HG02981 (cell line): Measurements from ENCODE around the gene DVL1.

Experiments used
- ATAC-seq: cut with Tn5 transposase; IDR thresholded peaks from one replicate; pipeline ENCODE4 v1.9.1; 2021; ENCODE audit warnings: mild to moderate bottlenecking, moderate library complexity; ENCODE audit not compliant: unreplicated experiment

The DVL1 gene

GRCh38 chr1:1356796-1357401 is 7.7 kb upstream of the DVL1 start:
- no peak for ATAC-seq

GRCh38 chr1:1356166-1356795 is 7.1 kb upstream of the DVL1 start:
- ATAC-seq: no peak

- no peak for ATAC-seq
These were observed 6.2 kb upstream of the DVL1 start for GRCh38 chr1:1355416-1355815.

- ATAC-seq: no peak
These were observed 5.3 kb upstream of the DVL1 start for GRCh38 chr1:1354271-1355247.

- ATAC-seq: no peak
These were observed 4.4 kb upstream of the DVL1 start for GRCh38 chr1:1353389-1354151.

- ATAC-seq: no peak
These were observed 3.7 kb upstream of the DVL1 start for GRCh38 chr1:1352786-1353388.

DNA sequence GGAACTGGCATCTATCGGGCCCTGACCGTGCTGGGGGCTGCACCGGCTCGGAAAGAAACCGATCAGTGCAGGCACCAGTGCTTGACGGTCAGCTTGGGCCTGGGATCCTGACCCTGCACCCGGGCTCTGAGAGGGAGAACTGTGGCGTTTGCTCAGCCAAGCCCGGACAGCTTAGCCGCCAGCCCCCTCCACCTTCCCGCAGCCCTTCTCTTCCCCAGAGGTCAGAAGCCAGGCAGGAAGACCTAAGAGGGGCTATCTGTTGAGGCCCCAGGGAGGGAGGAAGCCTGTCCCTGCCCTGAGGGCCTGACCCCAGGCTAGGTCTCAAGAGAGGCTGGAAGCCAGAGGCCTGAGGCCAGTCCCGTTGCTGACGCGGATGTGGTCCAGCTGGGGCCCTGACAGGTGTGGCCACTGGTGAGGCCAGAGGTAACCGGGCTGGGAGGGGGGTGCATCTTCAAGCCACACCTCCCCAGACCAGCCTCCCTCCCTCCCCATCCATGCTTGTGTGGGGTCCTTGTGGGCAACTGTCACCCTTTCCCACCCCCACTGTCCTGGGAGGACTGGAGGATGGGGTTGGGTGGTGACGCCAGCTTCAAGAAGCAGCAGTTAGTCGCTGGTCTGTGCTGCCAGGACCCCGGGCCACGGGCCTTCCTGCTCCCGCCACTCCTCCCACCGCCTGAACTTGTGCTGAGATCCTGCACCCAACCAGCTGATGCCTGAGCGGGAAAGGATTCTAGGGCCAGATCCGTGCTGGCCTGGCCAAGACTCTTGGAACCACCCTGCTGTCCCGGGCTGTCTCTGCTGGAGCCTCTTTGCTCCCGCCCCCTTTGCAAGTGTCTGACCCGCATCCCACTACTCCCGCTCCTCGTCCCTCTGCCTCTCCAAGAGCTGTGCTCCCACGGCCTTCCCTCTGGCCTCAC is 2.6 kb upstream of the DVL1 start:
- no peak for ATAC-seq

DNA sequence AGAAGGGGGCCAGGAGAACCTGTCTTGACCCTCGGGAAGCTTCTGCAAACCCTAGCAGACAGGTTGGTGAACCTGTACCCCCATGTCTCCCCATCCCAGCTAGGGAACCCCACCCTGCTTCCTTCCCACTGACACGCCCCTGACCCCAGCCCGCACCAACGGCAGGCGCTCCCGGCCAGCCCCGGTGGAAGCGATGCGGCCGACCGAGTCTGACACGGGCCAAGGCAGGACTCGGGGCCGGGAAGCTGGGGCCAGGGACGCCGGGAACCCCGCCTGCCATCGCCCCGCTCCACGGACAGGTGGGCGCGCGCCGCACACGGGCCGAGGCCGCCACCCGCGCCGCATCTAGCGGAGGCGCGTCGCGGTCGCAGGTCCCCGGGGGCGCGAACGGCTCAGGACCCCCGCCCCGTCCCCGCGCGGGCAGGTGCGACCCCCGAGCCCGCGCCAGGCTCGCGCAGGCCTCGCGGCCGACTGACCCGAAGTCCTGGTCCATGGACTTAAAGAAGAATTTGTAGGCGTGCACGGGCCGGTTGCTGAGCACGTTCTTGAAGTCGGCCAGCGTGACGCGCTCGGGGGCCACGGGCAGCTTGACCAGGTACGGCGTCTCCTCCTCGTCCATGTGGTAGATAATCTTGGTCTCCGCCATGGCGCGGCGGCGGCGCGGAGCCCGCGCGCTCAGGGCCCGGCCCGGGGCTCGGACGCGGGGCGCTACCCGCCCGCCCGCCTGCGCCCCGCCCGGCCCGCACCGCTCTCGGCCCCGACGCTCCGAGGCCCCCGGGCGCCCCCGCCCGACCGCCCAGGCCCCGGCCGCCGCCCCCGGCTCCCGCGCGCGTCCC is 580 bp downstream of the DVL1 start:
- ATAC-seq: peak; percentile 23

GRCh38 chr1:1347663-1348419 is 1.4 kb downstream of the DVL1 start:
- ATAC-seq: no peak

GRCh38 chr1:1347026-1347595 is 2.1 kb downstream of the DVL1 start:
- ATAC-seq: no peak

GRCh38 chr1:1346501-1346890 is 2.7 kb downstream of the DVL1 start:
- no peak for ATAC-seq

DNA sequence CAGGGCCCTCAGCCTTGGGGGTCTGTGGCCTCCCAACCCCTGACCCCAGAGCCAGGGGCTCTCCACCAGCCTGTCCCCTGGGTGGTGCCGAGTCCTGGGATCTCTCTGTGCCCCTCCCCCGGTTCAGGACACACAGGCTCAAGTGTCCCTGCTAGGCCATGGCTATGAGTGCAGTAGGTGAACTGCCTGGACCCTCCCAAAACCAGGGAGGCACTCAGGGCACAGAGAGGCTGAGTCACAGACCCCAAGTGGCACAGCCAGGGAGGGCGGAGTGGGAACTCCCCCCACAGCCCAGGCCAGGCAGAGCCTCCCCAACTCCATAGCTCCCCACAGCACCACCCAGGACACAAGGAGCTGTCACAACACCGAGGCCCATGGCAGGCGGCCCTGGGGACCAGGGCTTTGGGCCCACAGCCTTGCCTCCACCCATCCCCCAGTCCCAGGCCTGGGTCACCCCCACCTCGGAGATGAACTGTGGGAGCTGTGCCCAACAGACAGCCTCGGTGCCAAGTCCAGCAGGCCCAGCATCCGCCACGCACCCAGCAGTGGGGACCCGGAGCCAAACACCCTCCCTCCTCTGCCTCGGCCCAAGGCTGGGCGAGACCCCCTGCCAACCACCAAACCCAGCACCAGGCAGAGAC is 3.2 kb downstream of the DVL1 start:
- no peak for ATAC-seq

DNA sequence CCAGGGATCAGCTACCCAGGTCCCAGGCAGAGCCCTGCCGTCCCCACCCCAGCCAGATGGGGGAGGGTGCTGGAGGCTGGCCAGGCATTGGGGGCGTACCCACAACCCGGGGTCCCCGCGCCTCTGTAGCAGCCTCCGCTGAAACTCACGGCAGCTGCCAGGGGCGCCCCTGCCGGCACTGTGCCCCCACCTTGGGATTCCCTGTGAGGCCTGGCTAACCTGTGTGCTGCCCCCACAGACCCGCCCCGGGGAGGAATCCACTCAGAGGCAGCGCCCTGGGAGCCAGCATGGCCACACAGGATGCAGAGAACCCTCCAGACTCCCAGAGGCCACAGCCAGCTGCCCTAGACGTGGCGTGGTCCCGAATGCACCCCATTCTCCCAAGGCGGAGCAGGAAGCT is 3.8 kb downstream of the DVL1 start:
- no peak for ATAC-seq

- ATAC-seq: no peak
These were observed 4.4 kb downstream of the DVL1 start for GRCh38 chr1:1344655-1345361.

DNA sequence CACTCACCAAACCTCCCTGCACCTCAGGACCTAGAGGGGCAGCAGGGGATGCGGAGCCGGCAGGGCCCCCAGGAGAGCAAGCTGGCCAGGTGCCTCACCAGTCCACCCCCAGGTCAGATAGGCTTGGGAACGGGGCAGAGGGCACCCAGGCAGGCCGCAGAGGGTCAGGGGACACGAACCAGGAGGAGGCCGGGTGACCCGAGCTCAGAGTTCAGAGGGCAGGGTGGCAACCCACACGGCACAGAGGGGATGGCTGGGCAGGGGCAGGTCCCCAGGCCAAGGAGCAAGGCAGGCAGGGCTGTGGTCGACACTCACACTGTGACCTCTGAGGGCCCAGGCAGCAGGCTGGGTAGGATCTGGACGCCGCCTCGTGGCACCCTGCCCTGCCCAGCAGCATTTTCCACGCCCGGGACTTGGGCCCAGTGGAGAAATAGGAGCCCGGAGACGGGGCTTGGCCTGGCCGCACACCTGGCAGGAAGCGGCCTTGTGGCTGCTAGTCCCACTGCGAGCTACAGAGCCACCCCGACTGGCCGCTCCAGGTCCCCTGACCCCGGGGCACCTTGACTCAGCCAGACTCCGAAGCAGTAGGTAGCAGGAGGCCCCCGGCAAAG is 5.3 kb downstream of the DVL1 start:
- no peak for ATAC-seq

DNA sequence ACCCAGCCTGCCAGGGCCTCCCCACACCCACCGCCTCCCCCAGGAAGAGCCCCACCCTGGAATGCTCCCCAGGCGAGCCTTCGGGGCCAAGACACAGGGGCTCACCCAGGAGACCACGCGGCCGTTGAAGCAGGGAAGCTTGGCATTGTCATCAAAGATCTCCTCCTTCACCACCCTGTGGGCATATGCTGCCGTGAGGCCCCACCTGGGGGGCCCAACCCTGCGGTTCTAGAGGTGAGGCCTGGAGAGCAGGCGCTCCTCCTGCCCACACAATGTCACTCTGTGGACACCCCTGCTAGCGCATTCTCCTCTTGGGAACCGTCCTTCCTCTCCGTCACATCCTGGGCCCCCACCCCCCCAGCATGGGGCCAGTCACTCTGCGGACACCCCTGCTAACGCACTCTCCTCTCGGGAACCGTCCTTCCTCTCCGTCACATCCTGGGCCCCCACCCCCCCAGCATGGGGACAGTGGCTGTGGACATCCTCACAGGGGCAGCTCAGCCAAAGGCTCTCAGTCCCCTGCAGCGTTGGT is 6.6 kb downstream of the DVL1 start:
- ATAC-seq: no peak
